Body of pancreas (tissue), 4 donors: ENCODE results near the gene TGFBRAP1.

Experiments used
- CTCF ChIP-seq, 7 experiments: fragments of 450-650 bp in 4 of 7; fragments of 200-600 bp in 3 of 7; sonication (generic) in 3 of 7; IDR thresholded peaks; one replicate each; pipeline ENCODE4 v1.5.1; 2016 to 2019; ENCODE audit warnings: antibody characterized with exemption in 7 of 7
- POLR2A ChIP-seq, 3 donors: fragments of 450-650 bp; IDR thresholded peaks; one replicate each; pipeline ENCODE4 v1.6.1; 2016; ENCODE audit warnings: antibody characterized with exemption in 3 of 3, mild to moderate bottlenecking in 2 of 3

- TF ChIP-seq POLR2A (IDR thresholded peaks at IDR 0.05) (peak; percentile 30 to 38 (median 35)), CTCF (IDR thresholded peaks at IDR 0.05) (peak in 1 of 7 experiments; percentile 1)
Observed at GRCh38 chr2:105329561-105330495, at the start of gene TGFBRAP1.
